GM19468 (cell line): Measurements from ENCODE around the gene ANG.

ENCODE experiments used
- ATAC-seq: cut with Tn5 transposase; IDR thresholded peaks from one replicate; pipeline ENCODE4 v1.9.1; 2021; ENCODE audit warnings: mild to moderate bottlenecking, moderate library complexity, moderate number of reproducible peaks; ENCODE audit not compliant: unreplicated experiment; ENCODE audit errors: extremely low read depth

Gene ANG

GRCh38 chr14:20671597-20672283 is 16.8 kb upstream of the ANG start:
- no peak for ATAC-seq

- ATAC-seq = no peak
Measured at GRCh38 chr14:20675669-20676068, 12.9 kb upstream of the ANG start.

GRCh38 chr14:20676072-20676471 is 12.5 kb upstream of the ANG start:
- no peak for ATAC-seq

GRCh38 chr14:20679907-20680306 is 8.7 kb upstream of the ANG start:
- ATAC-seq = no peak

DNA sequence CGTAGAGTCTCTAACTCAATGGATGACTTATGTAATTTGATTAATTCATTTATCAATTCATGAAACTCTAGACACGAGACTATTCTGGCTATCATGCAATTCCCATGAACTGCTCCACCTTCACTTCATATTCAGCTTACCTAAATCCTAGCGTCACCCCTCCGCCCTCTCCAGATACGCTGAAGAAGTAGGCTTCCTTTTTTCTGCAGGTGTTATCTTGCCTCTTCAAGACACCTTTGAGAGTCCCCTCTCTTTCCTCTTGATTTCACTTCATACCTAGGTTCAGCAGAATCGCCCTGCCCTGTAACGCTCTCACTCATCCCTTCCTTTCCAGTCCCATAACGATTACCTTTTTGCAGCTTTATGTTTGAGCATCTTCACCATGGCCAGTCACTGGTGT is 8.2 kb upstream of the ANG start:
- no peak for ATAC-seq

- peak; percentile 19 for ATAC-seq
Measured at GRCh38 chr14:20680843-20681347, 7.7 kb upstream of the ANG start.

DNA sequence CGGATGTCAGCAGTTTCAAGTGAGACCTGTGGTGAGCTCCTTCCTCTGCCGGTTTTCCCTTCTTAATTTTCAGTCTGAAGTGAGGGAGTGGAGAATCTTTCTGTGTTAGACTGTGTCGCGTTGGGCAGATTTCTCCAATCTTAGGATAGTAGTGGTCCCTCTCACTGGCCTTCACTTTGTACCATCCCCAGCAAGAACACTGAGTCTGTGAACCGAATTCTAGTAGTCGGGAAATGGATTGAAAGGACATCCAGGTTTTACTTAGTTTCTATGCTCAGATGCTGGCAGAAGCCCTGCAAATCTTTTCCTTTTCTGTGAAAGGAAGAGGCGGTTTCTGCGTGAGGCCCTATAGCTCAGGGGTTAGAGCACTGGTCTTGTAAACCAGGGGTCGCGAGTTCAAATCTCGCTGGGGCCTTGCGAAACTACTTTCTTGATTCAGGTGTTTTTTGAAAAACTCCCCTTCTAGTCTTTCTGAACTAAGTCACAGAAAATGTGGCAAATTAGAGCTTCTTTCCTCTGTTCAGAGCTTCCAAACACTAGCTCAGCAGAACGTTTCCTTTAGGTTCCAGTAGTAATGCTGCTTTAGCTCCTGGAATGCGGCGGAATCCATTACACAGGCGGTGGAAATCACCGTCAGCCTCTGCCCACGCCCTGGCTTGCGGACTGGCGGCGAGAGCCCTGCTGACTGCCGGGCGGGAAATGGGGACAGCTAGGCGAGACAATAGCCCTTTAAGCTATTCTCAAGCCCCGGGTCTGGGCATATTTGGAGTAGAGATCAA is 7.0 kb upstream of the ANG start:
- no peak for ATAC-seq

GRCh38 chr14:20682127-20682434 is 6.5 kb upstream of the ANG start:
- ATAC-seq = no peak

DNA sequence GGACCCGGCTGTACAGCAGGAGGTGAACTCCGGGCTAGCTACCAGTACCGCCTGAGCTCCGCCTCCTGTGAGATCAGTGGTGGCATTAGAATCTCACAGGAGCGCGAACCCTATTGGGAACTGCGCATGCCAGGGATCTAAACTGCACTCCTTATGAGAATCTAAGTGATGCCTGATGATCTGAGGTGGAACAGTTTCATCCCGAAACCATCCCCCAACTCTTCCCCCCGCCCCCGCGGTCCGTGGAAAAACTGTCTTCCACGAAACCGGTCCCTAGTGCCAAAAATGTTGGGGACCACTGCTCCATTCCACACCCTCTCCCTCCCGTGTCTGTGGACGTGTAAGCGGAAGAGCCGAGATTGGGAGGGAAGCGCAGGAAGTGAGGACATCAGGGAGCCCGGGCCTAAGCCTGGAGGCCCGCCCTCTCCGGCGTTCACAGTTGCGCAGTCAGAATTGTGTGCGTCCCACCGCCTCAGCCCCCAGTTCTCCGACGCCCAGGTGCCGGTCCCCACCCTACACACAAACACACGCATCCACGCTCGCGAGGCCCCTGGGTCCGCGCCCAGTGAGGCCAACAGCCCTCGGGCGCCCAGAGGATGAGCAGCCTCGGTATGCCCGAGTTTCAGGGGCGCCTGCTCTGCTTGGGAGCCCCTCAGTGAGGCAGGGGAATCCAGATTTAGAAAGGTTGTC is 6.0 kb upstream of the ANG start:
- ATAC-seq = peak; percentile 23

DNA sequence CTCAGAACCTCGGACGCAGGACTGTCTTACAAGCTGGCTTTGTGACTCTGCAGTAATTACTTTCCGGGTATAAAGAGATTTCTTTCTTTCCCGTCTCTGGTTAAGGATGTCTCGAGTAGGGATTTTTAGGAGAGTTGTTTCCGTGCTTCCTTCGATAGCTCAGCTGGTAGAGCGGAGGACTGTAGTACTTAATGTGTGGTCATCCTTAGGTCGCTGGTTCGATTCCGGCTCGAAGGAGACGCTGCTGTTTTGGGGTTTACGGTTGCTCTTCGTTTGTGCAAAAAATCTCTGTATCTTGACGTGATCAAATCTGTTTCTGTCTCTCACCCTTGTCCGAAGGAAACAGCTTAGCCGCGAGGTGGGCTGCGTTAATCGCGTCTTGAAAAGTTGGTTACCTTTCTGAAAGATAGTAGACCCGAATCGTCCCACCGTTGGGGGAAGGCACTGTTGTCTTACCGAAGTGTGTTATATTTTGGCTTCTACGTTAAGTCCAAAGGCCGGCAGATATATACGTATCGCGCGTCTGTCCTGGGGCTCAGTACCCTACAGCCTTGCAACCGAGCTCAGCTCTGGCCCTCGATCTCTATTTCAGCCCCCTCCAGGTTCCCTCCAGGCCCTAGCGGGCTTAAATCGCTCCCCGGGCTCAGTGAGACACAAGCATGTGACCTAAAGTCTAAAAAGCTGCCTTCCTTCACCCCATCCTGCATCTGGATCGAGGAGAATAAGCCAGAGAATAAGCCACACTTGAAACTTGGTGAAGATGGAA is 5.3 kb upstream of the ANG start:
- no peak for ATAC-seq

DNA sequence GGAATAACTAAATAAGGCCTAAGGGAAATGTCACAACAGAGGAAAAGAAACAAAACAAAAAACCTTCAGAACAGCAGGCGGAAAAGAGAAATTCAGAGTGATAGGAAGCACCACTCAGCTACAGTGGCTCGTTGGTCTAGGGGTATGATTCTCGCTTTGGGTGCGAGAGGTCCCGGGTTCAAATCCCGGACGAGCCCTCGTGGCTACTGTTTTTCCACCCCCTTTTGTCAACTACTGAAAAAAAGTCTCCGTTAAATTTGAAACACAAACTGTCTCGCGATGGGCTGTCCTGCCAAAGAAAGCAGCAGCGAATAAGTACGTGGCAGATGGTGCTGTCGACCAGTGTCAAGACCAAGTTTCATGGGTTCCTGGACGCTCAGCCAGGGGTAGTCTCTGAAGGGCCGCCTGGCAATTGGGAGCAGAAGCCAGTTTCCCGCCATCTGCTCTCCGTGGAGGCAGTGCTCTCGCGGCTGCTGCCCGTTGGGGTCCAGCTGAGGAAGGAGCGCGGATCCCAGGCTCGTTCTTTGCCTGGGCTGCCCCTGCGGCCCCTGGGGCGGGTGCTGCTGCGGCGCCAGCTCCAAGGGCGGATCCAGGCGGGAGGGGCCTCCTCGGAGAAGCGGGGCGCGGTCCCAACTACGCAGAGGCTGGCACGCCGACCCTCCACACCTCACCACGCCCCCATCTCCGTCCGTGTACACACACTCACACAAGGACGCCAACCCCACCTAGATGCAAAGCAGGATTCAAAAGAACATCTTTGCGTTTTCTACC is 4.5 kb upstream of the ANG start, which contains the start of gene RNASE4:
Gene RNASE4 (plus strand): TSS at position 670 of the 771 bp plus-strand sequence. CDS start 14,812 bp downstream, outside the sequence.
- no peak for ATAC-seq

- ATAC-seq = no peak
Measured at GRCh38 chr14:20684662-20685456, 3.7 kb upstream of the ANG start.

DNA sequence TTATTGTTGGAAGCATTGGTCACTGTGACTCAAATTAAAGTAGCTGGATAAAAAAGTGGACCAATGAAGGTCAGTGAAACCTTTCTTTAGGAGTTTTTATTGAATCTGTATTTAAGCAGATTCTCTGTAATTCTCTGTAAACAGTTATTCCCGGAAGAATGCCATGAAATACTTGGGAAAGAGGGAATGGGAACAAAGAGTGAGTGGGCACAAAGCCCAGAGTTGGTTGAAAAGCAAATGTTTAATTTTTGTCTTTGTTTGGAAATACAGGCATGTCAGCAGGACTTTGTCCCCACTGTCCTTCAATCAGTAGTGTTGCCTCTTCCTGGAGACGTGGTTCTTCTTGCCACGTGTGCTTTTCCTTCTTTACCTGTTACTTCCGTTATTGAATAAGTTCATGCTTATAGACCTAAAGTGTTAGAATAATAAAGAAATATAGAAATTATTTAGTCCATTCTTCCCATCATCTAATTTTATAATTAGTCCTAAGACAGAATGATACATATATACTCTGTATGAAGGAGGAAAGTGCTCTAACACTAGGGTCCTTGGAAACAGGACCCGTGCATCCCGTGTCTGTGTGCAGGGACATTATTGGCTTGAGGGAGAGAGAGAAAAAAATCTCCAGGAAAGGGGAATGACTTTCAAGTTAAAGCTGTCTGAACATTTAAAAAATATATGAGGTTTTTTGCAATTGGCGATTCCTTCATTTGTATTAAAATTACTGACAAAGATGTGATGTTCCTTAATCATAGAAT is 2.0 kb upstream of the ANG start:
- no peak for ATAC-seq

GRCh38 chr14:20687362-20688166 is 1.0 kb upstream of the ANG start:
- ATAC-seq = no peak

- no peak for ATAC-seq
Measured at GRCh38 chr14:20690848-20691640, 2.5 kb downstream of the ANG start.

- no peak for ATAC-seq
Measured at GRCh38 chr14:20692116-20692751, 3.7 kb downstream of the ANG start.
